ENCODE measurements around the gene SCNN1A. TPM values are rescaled to one million over a fixed set of nuclear protein-coding genes. Genes with fewer than 3 reads are reported as not detected.
A peak's percentile ranks its signal among the peaks of the same experiment; 100 is the strongest.

The SCNN1A gene
- total RNA-seq, 1 experiment from 2014 or later: 0.07 TPM

- DNase-seq (ENCODE audit: low spot score): no peak
Observed at GRCh38 chr12:6384499-6385436, 9.4 kb upstream of the SCNN1A start.

- DNase-seq (ENCODE audit: low spot score): no peak
Observed at GRCh38 chr12:6383572-6384498, 8.5 kb upstream of the SCNN1A start, which contains the start of gene LTBR. Gene LTBR (plus strand): TSS chr12:6384162. CDS start chr12:6384359, 197 bp downstream.

- no peak for DNase-seq (ENCODE audit: low spot score)
Observed at GRCh38 chr12:6382982-6383381, 7.6 kb upstream of the SCNN1A start.

DNA sequence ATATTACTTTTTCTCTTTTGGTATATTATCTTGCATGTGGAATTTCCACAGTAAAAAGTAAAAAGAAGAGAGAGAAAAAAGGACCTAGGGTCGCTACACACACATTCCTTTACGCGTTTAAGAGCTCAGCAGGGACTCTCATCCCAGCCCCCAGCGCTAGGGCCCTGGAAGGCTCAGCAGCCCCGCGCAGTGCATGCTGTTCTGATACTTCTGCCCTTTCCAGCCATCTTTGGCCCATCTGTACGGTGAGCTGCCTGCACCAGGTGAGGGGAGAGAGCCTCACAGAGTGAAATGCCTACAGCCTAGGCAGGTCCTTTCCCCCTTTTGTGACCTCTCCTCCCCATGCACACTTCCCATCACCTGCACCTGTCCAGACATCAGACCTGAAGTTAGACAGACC lies 7.0 kb upstream of the SCNN1A start:
- no peak for DNase-seq (ENCODE audit: low spot score)

- DNase-seq (ENCODE audit: low spot score): no peak
Observed at GRCh38 chr12:6380141-6381121, 5.1 kb upstream of the SCNN1A start.

DNA sequence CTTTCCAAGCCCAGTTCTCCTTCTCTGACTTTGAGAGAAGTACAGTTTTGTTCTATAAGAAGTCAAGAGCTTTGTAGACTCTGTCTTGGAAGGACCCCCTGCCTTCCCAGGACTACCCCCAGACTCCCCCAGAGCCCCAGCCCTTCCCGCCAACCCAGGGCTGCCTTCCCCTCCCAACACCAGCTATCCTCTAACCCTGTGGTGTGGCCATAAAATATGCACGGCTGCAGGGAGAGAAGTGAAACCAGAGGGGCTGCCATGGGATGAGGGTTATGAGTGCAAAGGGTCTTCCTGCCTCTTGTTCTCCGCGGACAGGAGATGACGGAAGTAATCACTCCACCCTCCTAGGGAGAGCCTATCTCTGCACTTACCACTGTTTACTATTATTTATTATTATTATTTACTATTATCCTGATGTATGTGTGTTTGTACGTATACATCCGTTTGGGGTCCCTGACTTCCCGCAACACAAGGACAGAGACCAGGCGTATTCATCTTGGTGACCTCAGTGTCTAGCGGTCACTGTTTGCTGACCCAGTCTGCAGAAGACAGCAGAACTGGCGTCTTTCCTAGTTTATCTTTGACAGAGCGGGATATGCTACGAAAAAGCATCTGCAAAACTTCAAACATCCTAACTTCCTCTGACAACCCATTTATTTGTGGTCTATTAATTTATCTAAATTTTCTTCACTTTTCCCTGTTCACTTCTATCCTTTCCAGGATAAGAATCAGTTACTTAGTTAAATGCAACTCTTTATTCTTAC lies 3.5 kb upstream of the SCNN1A start:
- DNase-seq (ENCODE audit: low spot score): no peak

- no peak for DNase-seq (ENCODE audit: low spot score)
Observed at GRCh38 chr12:6377667-6377994, 2.3 kb upstream of the SCNN1A start.

GRCh38 chr12:6376870-6377666 lies 1.7 kb upstream of the SCNN1A start:
- DNase-seq (ENCODE audit: low spot score): no peak

- DNase-seq (ENCODE audit: low spot score): peak; percentile 42
Observed at GRCh38 chr12:6376079-6376869, 911 bp upstream of the SCNN1A start.

GRCh38 chr12:6374786-6375160 lies 590 bp downstream of the SCNN1A start:
- DNase-seq (ENCODE audit: low spot score): no peak

- DNase-seq (ENCODE audit: low spot score): no peak
Observed at GRCh38 chr12:6374028-6374785, 1.2 kb downstream of the SCNN1A start.

GRCh38 chr12:6373022-6373787 lies 2.2 kb downstream of the SCNN1A start:
- DNase-seq (ENCODE audit: low spot score): no peak

DNA sequence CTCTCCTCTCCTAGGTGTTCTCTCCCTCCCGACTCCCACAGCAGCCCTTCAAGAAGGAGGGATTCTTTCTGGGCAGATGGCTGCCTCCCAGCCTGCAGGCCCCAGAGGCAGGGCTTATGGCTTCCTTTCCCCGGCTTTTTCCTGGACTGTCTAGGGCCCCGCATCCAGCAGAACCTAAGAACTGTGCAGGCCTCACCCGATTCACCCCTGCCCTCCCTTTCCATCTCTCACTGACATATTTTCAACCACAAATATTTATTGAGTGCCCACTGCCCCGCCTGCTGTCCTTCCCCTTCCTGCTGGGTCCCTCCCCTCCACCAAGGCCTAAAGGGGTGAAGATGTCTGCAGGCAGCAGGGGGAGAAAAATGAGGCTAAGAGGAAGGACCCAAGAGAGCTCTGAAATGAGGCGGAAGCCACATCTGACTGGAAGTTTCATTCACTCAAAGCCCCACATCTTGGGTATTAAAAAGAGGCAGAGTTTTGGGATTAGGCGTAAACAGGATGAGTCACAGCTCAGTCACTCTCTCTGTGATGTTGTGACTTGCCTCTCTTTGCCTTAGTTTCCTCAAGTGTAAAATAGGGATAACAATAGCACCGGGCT lies 2.9 kb downstream of the SCNN1A start:
- peak; percentile 83 for DNase-seq (ENCODE audit: low spot score)

- peak; percentile 91 for DNase-seq (ENCODE audit: low spot score)
Observed at GRCh38 chr12:6370994-6371754, 4.2 kb downstream of the SCNN1A start.

DNA sequence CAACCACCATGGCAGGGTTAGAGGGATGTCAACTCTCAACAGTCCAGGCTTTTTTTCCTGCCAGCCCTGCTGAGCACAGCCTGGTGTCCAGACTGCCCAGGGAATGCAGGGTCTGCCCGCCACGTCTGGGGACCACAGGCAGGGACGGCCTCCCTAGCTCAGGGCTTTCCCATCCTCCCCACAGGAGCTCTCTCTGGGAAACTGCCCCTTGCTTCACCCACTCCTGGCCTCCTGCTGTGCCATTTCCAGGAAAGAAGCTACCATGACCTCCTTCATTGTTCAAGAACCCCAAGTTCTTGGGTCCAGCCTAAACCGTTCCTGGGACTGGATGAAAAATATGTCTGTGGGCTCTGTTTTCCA lies 4.8 kb downstream of the SCNN1A start:
- no peak for DNase-seq (ENCODE audit: low spot score)

DNA sequence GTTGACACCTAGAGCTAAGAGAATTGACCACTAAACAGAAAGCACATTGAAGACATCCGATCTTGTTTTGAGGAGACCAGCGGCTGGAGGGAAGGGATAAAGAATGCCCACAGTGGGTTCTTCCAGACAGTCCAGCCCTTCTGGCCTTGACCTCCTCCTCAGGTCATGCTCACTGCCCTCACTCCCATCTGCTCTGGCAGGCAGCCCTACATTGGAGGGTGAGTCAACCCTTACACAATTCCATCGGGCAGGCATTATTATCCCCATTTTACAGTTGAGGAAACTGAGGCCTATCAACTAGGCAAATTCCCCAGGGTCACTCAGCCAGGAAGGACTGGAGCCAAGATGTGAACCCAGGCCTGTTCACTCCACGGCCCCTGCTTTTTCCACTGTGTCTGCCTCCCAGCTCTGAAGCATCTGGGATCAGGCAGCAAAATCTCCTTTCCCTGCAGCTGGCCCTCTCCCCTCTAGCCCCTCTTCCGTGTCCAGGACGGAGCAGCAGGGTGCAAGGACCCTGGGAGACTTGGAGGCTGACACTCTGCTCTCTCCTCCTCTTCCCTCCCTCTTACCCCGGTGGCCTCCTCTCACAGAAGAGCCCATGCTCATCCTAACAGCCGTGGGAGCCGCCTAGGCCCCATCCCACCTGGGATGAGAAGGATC lies 5.3 kb downstream of the SCNN1A start:
- DNase-seq (ENCODE audit: low spot score): no peak

Data from A172 (cell line).